ENCODE results near the gene GADD45GIP1. TPM values are rescaled to one million over a fixed set of nuclear protein-coding genes. Genes with fewer than 3 reads are reported as not detected.
A peak's percentile ranks its signal among the peaks of the same experiment; 100 is the strongest.

Gene GADD45GIP1
- polyA plus RNA-seq, 1 of the 3 experiments (the other 2 are of a cell fraction): 91.8 TPM

- H3K9me3 ChIP-seq: no peaks in the 10 kb centered on the region
- H3K79me2 ChIP-seq (ENCODE audit: insufficient read depth): peaks cover 51% of the 10 kb centered on the region
These were observed 18.9 kb downstream of the GADD45GIP1 start, which contains the start of gene CALR for GRCh38 chr19:12937927-12938778. TSS of gene CALR (plus strand) at chr19:12938609. CDS start at chr19:12938680, 71 bp downstream.

More at GRCh38 chr19:12937927-12938778, 18.9 kb downstream of the GADD45GIP1 start, which contains the start of gene CALR:
- TF ChIP-seq TCF12 (IDR thresholded peaks at IDR 0.05): 0 out of 2 replicates have a peak, but pooled peaks have one; percentile 15
- no peak for TF ChIP-seq FOXJ3 (CRISPR knock-in tag; IDR thresholded peaks at IDR 0.05)
- TF ChIP-seq RFX5 (IDR thresholded peaks at IDR 0.05; ENCODE audit: low read length): peak; percentile 75
- TF ChIP-seq IRF3 (IDR thresholded peaks at IDR 0.05; ENCODE audit: low read depth, low read length): peak; percentile 91
- TF ChIP-seq USF1 (IDR thresholded peaks at IDR 0.05; ENCODE audit: borderline replicate concordance, low read depth): peak; percentile 95
- no peak for TF ChIP-seq GABPA (IDR thresholded peaks at IDR 0.05; ENCODE audit: low read depth)
- peak; percentile 99 for TF ChIP-seq POLR2AphosphoS5 (IDR thresholded peaks at IDR 0.05; ENCODE audit: low read depth, low read length)
- peak; percentile 94 for TF ChIP-seq CHD2 (IDR thresholded peaks at IDR 0.05; ENCODE audit: low read length, partially characterized antibody)
- peak; percentile 52; the same call in 1 of the 2 replicates for TF ChIP-seq YY1 (IDR thresholded peaks at IDR 0.05; ENCODE audit: low read depth)
- peak; percentile 85 for TF ChIP-seq MAX (IDR thresholded peaks at IDR 0.05; ENCODE audit: low read depth)
- TF ChIP-seq NFIC (IDR thresholded peaks at IDR 0.05; ENCODE audit: borderline replicate concordance): no peak; the same call in 1 of the 2 replicates
- TF ChIP-seq TAF1 (IDR thresholded peaks at IDR 0.05; ENCODE audit: borderline replicate concordance, low read depth, low read length): peak; percentile 89; the same call in 1 of the 2 replicates
- TF ChIP-seq MXI1 (IDR thresholded peaks at IDR 0.05; ENCODE audit: low read depth, low read length): peak; percentile 88; the same call in 1 of the 2 replicates
- TF ChIP-seq USF2 (IDR thresholded peaks at IDR 0.05; ENCODE audit: borderline replicate concordance, low read depth, low read length): peak; percentile 60; the same call in 1 of the 2 replicates
- peak; percentile 91 for TF ChIP-seq RCOR1 (IDR thresholded peaks at IDR 0.05; ENCODE audit: low read length)
- peak; percentile 97 for TF ChIP-seq PBX3 (IDR thresholded peaks at IDR 0.05)
- no peak; the same call in 1 of the 2 replicates for TF ChIP-seq ELF1 (IDR thresholded peaks at IDR 0.05)
- peak; percentile 93 for TF ChIP-seq SIN3A (IDR thresholded peaks at IDR 0.05; ENCODE audit: borderline replicate concordance, low read depth, low read length)
- peaks cover 42% of the 10 kb centered on the region for H3F3A ChIP-seq (replicated peaks; ENCODE audit: insufficient read depth)
- H2AFZ ChIP-seq (ENCODE audit: low read depth): peak within 1 kb of the TSS; percentile 73
- peaks cover 19 to 31% of the 10 kb centered on the region in 2 experiments; a peak in 3 of 4 replicates for H3K4me1 ChIP-seq (ENCODE audit: control insufficient read depth in 1 of 2, insufficient read depth in 2 of 2, low read depth in 1 of 2, low read length in 1 of 2)
- ChIA-PET POLR2A (interaction anchor here (0.8 to 3.3 kb wide), 13 partner anchors 8 to 153 kb away, joined by 3 to 16 read pairs (median 5); partner anchors contain the start of genes DNASE2, GCDH, RAD23A and RTBDN), CTCF (interaction anchor here (0.8 to 1.8 kb wide), 4 partner anchors 13 to 104 kb away, joined by 3 to 9 read pairs (median 3); partner anchors contain the start of gene RTBDN)
- H3K27ac ChIP-seq (ENCODE audit: low read depth in 2 of 2, low read length in 1 of 2): peak within 1 kb of the TSS; percentile 71 to 83
- peak; percentile 96 for DNase-seq
- no peaks in the 10 kb centered on the region for H3K27me3 ChIP-seq (ENCODE audit: insufficient read depth)
- H3K9me2 ChIP-seq: no peaks in the 10 kb centered on the region
- WGBS (ENCODE audit: low lambda C conversion rate): under 1% methylated on average over 37 of the region's 63 CpGs
- H3K4me3 ChIP-seq (ENCODE audit: low read depth in 2 of 2, low read length in 1 of 2): peak within 1 kb of the TSS; percentile 89 to 97
- peak within 1 kb of the TSS; percentile 97 for H3K4me2 ChIP-seq
- H3K9ac ChIP-seq: peak within 1 kb of the TSS; percentile 98
- peaks cover 29% of the 10 kb centered on the region for H4K20me1 ChIP-seq (ENCODE audit: insufficient read depth)
- H3K36me3 ChIP-seq (replicated peaks in 1 of 2; ENCODE audit: control insufficient read depth in 1 of 2, insufficient read depth in 2 of 2, low read length in 1 of 2): peaks cover 18 to 40% of the 10 kb centered on the region in 2 experiments
